ENCODE data around the gene TM2D3.
"Not testable (repeated sequence)": the region's sequence is repeated elsewhere in the genome, so short reads cannot be mapped to it uniquely, and the experiment has no call there.

TM2D3 gene

GRCh38 chr15:101637516-101637915 lies 14.7 kb downstream of the TM2D3 start:
- no peak for TF ChIP-seq EZH2phosphoT487 (IDR thresholded peaks at IDR 0.05; ENCODE audit: low read depth)
- TF ChIP-seq, protein P1, sequence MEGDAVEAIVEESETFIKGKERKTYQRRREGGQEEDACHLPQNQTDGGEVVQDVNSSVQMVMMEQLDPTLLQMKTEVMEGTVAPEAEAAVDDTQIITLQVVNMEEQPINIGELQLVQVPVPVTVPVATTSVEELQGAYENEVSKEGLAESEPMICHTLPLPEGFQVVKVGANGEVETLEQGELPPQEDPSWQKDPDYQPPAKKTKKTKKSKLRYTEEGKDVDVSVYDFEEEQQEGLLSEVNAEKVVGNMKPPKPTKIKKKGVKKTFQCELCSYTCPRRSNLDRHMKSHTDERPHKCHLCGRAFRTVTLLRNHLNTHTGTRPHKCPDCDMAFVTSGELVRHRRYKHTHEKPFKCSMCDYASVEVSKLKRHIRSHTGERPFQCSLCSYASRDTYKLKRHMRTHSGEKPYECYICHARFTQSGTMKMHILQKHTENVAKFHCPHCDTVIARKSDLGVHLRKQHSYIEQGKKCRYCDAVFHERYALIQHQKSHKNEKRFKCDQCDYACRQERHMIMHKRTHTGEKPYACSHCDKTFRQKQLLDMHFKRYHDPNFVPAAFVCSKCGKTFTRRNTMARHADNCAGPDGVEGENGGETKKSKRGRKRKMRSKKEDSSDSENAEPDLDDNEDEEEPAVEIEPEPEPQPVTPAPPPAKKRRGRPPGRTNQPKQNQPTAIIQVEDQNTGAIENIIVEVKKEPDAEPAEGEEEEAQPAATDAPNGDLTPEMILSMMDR (IDR thresholded peaks at IDR 0.05; ENCODE audit: low read depth, low read length), result no peak
- peaks cover 3% of the 10 kb centered on the region; the same call in 1 of the 2 replicates for H3K79me2 ChIP-seq (ENCODE audit: low read length)
- no peaks in the 10 kb centered on the region for H3K27me3 ChIP-seq (ENCODE audit: low read depth, low read length)
- H3K9ac ChIP-seq (ENCODE audit: low read length), result no peak overlapping the region
- H3K27ac ChIP-seq (ENCODE audit: low read length), result no peak overlapping the region
- H3K4me2 ChIP-seq (ENCODE audit: low read length), result no peak overlapping the region
- peaks cover 13% of the 10 kb centered on the region for H4K20me1 ChIP-seq (ENCODE audit: insufficient read depth, low read length)
- peaks cover 8% of the 10 kb centered on the region for H3K4me1 ChIP-seq (ENCODE audit: low read length)
- H3K36me3 ChIP-seq (replicated peaks; ENCODE audit: low read depth, low read length), result peaks cover 32% of the 10 kb centered on the region
- H3K9me3 ChIP-seq (ENCODE audit: insufficient read depth, low read length), result no peaks in the 10 kb centered on the region
- no peak overlapping the region for H2AFZ ChIP-seq (ENCODE audit: low read depth, low read length)
- no peak overlapping the region for H3K4me3 ChIP-seq (ENCODE audit: low read length)

GRCh38 chr15:101637038-101637437 lies 15.1 kb downstream of the TM2D3 start:
- no peaks in the 10 kb centered on the region for H3K27me3 ChIP-seq (ENCODE audit: low read depth, low read length)
- no peaks in the 10 kb centered on the region for H3K79me2 ChIP-seq (ENCODE audit: low read length)
- H3K36me3 ChIP-seq (replicated peaks; ENCODE audit: low read depth, low read length), result peaks cover 30% of the 10 kb centered on the region
- H3K27ac ChIP-seq (ENCODE audit: low read length), result no peak overlapping the region
- H3K4me1 ChIP-seq (ENCODE audit: low read length), result peaks cover 8% of the 10 kb centered on the region
- H3K9ac ChIP-seq (ENCODE audit: low read length), result no peak overlapping the region
- H4K20me1 ChIP-seq (ENCODE audit: insufficient read depth, low read length), result peaks cover 13% of the 10 kb centered on the region
- H2AFZ ChIP-seq (ENCODE audit: low read depth, low read length), result no peak overlapping the region
- H3K9me3 ChIP-seq (ENCODE audit: insufficient read depth, low read length), result no peaks in the 10 kb centered on the region
- no peak overlapping the region for H3K4me3 ChIP-seq (ENCODE audit: low read length)
- no peak overlapping the region for H3K4me2 ChIP-seq (ENCODE audit: low read length)
- no peak for TF ChIP-seq EZH2phosphoT487 (IDR thresholded peaks at IDR 0.05; ENCODE audit: low read depth)
- TF ChIP-seq, protein P1 (IDR thresholded peaks at IDR 0.05; ENCODE audit: low read depth, low read length), result no peak

DNA sequence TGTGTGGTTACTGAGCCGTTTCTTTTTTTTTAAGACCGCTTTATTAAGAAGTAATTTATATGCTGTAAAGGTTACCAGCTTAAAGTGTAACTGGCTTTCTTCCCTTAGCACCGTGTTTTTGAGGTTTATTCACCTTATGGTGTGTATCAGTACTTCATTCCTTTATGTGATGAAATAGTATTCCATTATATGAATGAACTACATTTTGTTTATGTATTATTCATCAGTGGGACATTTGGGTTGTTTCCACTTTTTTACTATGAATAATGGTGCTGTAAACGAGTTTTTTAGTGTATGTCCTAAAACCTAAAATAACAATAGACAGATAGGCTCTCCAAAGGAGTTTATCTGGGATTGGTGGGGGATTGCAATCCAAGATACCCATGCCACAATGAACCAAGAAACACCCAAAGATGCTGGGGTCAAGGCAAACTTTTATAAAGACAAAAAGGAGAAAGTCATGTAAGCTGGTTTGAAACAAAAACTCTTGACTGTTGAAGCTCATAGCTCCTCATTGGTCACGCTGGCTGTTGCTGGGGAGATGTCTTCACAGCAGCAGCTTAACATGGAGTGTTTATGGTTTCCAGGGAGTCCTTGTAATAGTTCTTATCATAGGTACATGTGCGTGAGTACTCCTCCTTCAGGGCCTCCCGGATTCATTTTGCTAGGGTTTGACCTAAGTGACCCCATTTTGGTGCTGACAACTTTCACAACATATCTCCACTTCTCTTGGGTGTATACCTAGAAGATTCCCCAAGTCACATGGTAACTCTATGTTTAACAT lies 16.0 kb downstream of the TM2D3 start:
- H4K20me1 ChIP-seq (ENCODE audit: insufficient read depth, low read length), result peaks cover 9% of the 10 kb centered on the region
- no peak overlapping the region for H3K9ac ChIP-seq (ENCODE audit: low read length)
- no peaks in the 10 kb centered on the region for H3K79me2 ChIP-seq (ENCODE audit: low read length)
- peaks cover 4% of the 10 kb centered on the region for H3K4me1 ChIP-seq (ENCODE audit: low read length)
- no peak overlapping the region for H3K27ac ChIP-seq (ENCODE audit: low read length)
- no peak overlapping the region for H2AFZ ChIP-seq (ENCODE audit: low read depth, low read length)
- peaks cover 23% of the 10 kb centered on the region for H3K36me3 ChIP-seq (replicated peaks; ENCODE audit: low read depth, low read length)
- TF ChIP-seq, protein P1 (IDR thresholded peaks at IDR 0.05; ENCODE audit: low read depth, low read length), result no peak
- no peak for TF ChIP-seq EZH2phosphoT487 (IDR thresholded peaks at IDR 0.05; ENCODE audit: low read depth)
- H3K9me3 ChIP-seq (ENCODE audit: insufficient read depth, low read length), result no peaks in the 10 kb centered on the region
- H3K4me2 ChIP-seq (ENCODE audit: low read length), result no peak overlapping the region
- H3K27me3 ChIP-seq (ENCODE audit: low read depth, low read length), result no peaks in the 10 kb centered on the region
- H3K4me3 ChIP-seq (ENCODE audit: low read length), result no peak overlapping the region

- no peak overlapping the region for H2AFZ ChIP-seq (ENCODE audit: low read depth, low read length)
- no peaks in the 10 kb centered on the region for H3K79me2 ChIP-seq (ENCODE audit: low read length)
- no peak overlapping the region for H3K27ac ChIP-seq (ENCODE audit: low read length)
- no peak overlapping the region for H3K9ac ChIP-seq (ENCODE audit: low read length)
- no peaks in the 10 kb centered on the region for H3K36me3 ChIP-seq (replicated peaks; ENCODE audit: low read depth, low read length)
- H3K4me2 ChIP-seq (ENCODE audit: low read length), result no peak overlapping the region
- no peaks in the 10 kb centered on the region for H3K27me3 ChIP-seq (ENCODE audit: low read depth, low read length)
- no peak for TF ChIP-seq EZH2phosphoT487 (IDR thresholded peaks at IDR 0.05; ENCODE audit: low read depth)
- TF ChIP-seq, protein P1 (IDR thresholded peaks at IDR 0.05; ENCODE audit: low read depth, low read length), result no peak
- no peaks in the 10 kb centered on the region for H3K9me3 ChIP-seq (ENCODE audit: insufficient read depth, low read length)
- no peaks in the 10 kb centered on the region for H3K4me1 ChIP-seq (ENCODE audit: low read length)
- H4K20me1 ChIP-seq (ENCODE audit: insufficient read depth, low read length), result no peaks in the 10 kb centered on the region
- no peak overlapping the region for H3K4me3 ChIP-seq (ENCODE audit: low read length)
These were observed 18.8 kb downstream of the TM2D3 start for GRCh38 chr15:101633356-101633755.

- H4K20me1 ChIP-seq (ENCODE audit: insufficient read depth, low read length); H3K9ac ChIP-seq (ENCODE audit: low read length); H3K4me2 ChIP-seq (ENCODE audit: low read length); H3K79me2 ChIP-seq (ENCODE audit: low read length); H3K9me3 ChIP-seq (ENCODE audit: insufficient read depth, low read length); H3K4me1 ChIP-seq (ENCODE audit: low read length); H3K27ac ChIP-seq (ENCODE audit: low read length); H3K27me3 ChIP-seq (ENCODE audit: low read depth, low read length); H2AFZ ChIP-seq (ENCODE audit: low read depth, low read length); H3K4me3 ChIP-seq (ENCODE audit: low read length): not testable (repeated sequence)
- peaks cover 12% of the 10 kb centered on the region for H3K36me3 ChIP-seq (replicated peaks; ENCODE audit: low read depth, low read length)
These were observed 25.5 kb downstream of the TM2D3 start for GRCh38 chr15:101626729-101627128.
